ENCODE results near the gene DNAAF5.

DNAAF5 gene

GRCh38 chr7:779480-779879 lies 53.0 kb downstream of the DNAAF5 start:
- Histone ChIP-seq H3K4me3 (ENCODE audit: severe bottlenecking) (no peak overlapping the region), H3K9me3 (ENCODE audit: severe bottlenecking) (no peaks in the 10 kb centered on the region), H3K27me3 (ENCODE audit: insufficient read depth, poor library complexity, severe bottlenecking) (no peaks in the 10 kb centered on the region), H3K4me1 (ENCODE audit: insufficient read depth, poor library complexity, severe bottlenecking) (no peaks in the 10 kb centered on the region), H3K36me3 (ENCODE audit: low read depth) (peaks cover 55% of the 10 kb centered on the region), H3K27ac (ENCODE audit: poor library complexity, severe bottlenecking) (no peak overlapping the region)
- DNase-seq (ENCODE audit: low spot score) (no peak), ATAC-seq (ENCODE audit: low read depth) (no peak)
- TF ChIP-seq CTCF (IDR thresholded peaks at IDR 0.05; ENCODE audit: poor library complexity, severe bottlenecking), result no peak

GRCh38 chr7:780081-780480 lies 53.6 kb downstream of the DNAAF5 start:
- H3K4me3 ChIP-seq (ENCODE audit: severe bottlenecking), result no peak overlapping the region
- TF ChIP-seq CTCF (IDR thresholded peaks at IDR 0.05; ENCODE audit: poor library complexity, severe bottlenecking), result no peak
- H3K36me3 ChIP-seq (ENCODE audit: low read depth), result peaks cover 53% of the 10 kb centered on the region

GRCh38 chr7:780516-780915 lies 54.0 kb downstream of the DNAAF5 start:
- H3K4me1 ChIP-seq (ENCODE audit: insufficient read depth, poor library complexity, severe bottlenecking), result no peaks in the 10 kb centered on the region
- ATAC-seq (ENCODE audit: low read depth) (no peak), DNase-seq (ENCODE audit: low spot score) (no peak)
- H3K36me3 ChIP-seq (ENCODE audit: low read depth), result peaks cover 53% of the 10 kb centered on the region
- no peak overlapping the region for H3K4me3 ChIP-seq (ENCODE audit: severe bottlenecking)
- no peaks in the 10 kb centered on the region for H3K9me3 ChIP-seq (ENCODE audit: severe bottlenecking)
- no peaks in the 10 kb centered on the region for H3K27me3 ChIP-seq (ENCODE audit: insufficient read depth, poor library complexity, severe bottlenecking)
- TF ChIP-seq CTCF (IDR thresholded peaks at IDR 0.05; ENCODE audit: poor library complexity, severe bottlenecking), result no peak
- no peak overlapping the region for H3K27ac ChIP-seq (ENCODE audit: poor library complexity, severe bottlenecking)

More at GRCh38 chr7:780081-780480, 53.6 kb downstream of the DNAAF5 start:
- no peak for ATAC-seq (ENCODE audit: low read depth)
- Histone ChIP-seq H3K4me1 (ENCODE audit: insufficient read depth, poor library complexity, severe bottlenecking) (no peaks in the 10 kb centered on the region), H3K9me3 (ENCODE audit: severe bottlenecking) (no peaks in the 10 kb centered on the region), H3K27me3 (ENCODE audit: insufficient read depth, poor library complexity, severe bottlenecking) (no peaks in the 10 kb centered on the region), H3K27ac (ENCODE audit: poor library complexity, severe bottlenecking) (no peak overlapping the region)
- DNase-seq (ENCODE audit: low spot score), result peak; percentile 39

GRCh38 chr7:781186-781849 lies 54.8 kb downstream of the DNAAF5 start:
- Histone ChIP-seq H3K4me3 (ENCODE audit: severe bottlenecking) (no peak overlapping the region), H3K4me1 (ENCODE audit: insufficient read depth, poor library complexity, severe bottlenecking) (no peaks in the 10 kb centered on the region), H3K27me3 (ENCODE audit: insufficient read depth, poor library complexity, severe bottlenecking) (no peaks in the 10 kb centered on the region), H3K27ac (ENCODE audit: poor library complexity, severe bottlenecking) (no peak overlapping the region), H3K36me3 (ENCODE audit: low read depth) (peaks cover 53% of the 10 kb centered on the region), H3K9me3 (ENCODE audit: severe bottlenecking) (no peaks in the 10 kb centered on the region)
- DNase-seq (ENCODE audit: low spot score) (no peak), ATAC-seq (ENCODE audit: low read depth) (no peak)
- no peak for TF ChIP-seq CTCF (IDR thresholded peaks at IDR 0.05; ENCODE audit: poor library complexity, severe bottlenecking)

GRCh38 chr7:781936-782529 lies 55.5 kb downstream of the DNAAF5 start:
- H3K9me3 ChIP-seq (ENCODE audit: severe bottlenecking), result no peaks in the 10 kb centered on the region
- DNase-seq (ENCODE audit: low spot score) (peak; percentile 42), ATAC-seq (ENCODE audit: low read depth) (no peak)
- H3K4me1 ChIP-seq (ENCODE audit: insufficient read depth, poor library complexity, severe bottlenecking), result no peaks in the 10 kb centered on the region
- no peak overlapping the region for H3K27ac ChIP-seq (ENCODE audit: poor library complexity, severe bottlenecking)
- H3K4me3 ChIP-seq (ENCODE audit: severe bottlenecking), result no peak overlapping the region
- H3K27me3 ChIP-seq (ENCODE audit: insufficient read depth, poor library complexity, severe bottlenecking), result no peaks in the 10 kb centered on the region
- TF ChIP-seq CTCF (IDR thresholded peaks at IDR 0.05; ENCODE audit: poor library complexity, severe bottlenecking), result no peak
- peaks cover 50% of the 10 kb centered on the region for H3K36me3 ChIP-seq (ENCODE audit: low read depth)

Measured in RWPE2 (cell line).